Ishikawa (cell line): ENCODE results near the gene EFHD2.

ENCODE experiments used
- CEBPB ChIP-seq: IDR thresholded peaks from 2 replicates; pipeline ENCODE4 v1.6.1; 2012
- CREB1 ChIP-seq: IDR thresholded peaks from 2 replicates; pipeline ENCODE4 v1.6.1; 2012; ENCODE audit warnings: low read depth
- EGR1 ChIP-seq: IDR thresholded peaks from 2 replicates; pipeline ENCODE4 v1.6.1; 2012
- EP300 ChIP-seq: IDR thresholded peaks from 2 replicates; pipeline ENCODE4 v1.6.1; 2012; ENCODE audit warnings: borderline replicate concordance
- FOXM1 ChIP-seq: IDR thresholded peaks from 2 replicates; pipeline ENCODE4 v1.6.1; 2012; ENCODE audit warnings: low read depth, borderline replicate concordance
- NFIC ChIP-seq: IDR thresholded peaks from 2 replicates; pipeline ENCODE4 v1.6.1; 2012
- RAD21 ChIP-seq: IDR thresholded peaks from 2 replicates; pipeline ENCODE4 v1.6.1; 2012; ENCODE audit warnings: low read depth
- TAF1 ChIP-seq: IDR thresholded peaks from 2 replicates; pipeline ENCODE4 v1.6.1; 2012; ENCODE audit warnings: low read depth, mild to moderate bottlenecking
- TCF12 ChIP-seq: IDR thresholded peaks from 2 replicates; pipeline ENCODE4 v1.6.1; 2012; ENCODE audit warnings: low read depth
- TEAD4 ChIP-seq: IDR thresholded peaks from 2 replicates; pipeline ENCODE4 v1.6.1; 2012
- YY1 ChIP-seq: IDR thresholded peaks from 2 replicates; pipeline ENCODE4 v1.6.1; 2012; ENCODE audit warnings: low read depth
- ZBTB7A ChIP-seq: IDR thresholded peaks from 2 replicates; pipeline ENCODE4 v1.6.1; 2012; ENCODE audit warnings: low read depth
- TF ChIP-seq, protein P1 (sequence below): IDR thresholded peaks from 2 replicates; pipeline ENCODE4 v1.6.1; 2012; ENCODE audit warnings: low read depth, mild to moderate bottlenecking
- TF ChIP-seq, protein P2 (sequence below): IDR thresholded peaks from 2 replicates; pipeline ENCODE4 v1.6.1; 2012
- TF ChIP-seq, protein P3 (sequence below): IDR thresholded peaks from 2 replicates; pipeline ENCODE4 v1.6.1; 2012

The EFHD2 gene

DNA sequence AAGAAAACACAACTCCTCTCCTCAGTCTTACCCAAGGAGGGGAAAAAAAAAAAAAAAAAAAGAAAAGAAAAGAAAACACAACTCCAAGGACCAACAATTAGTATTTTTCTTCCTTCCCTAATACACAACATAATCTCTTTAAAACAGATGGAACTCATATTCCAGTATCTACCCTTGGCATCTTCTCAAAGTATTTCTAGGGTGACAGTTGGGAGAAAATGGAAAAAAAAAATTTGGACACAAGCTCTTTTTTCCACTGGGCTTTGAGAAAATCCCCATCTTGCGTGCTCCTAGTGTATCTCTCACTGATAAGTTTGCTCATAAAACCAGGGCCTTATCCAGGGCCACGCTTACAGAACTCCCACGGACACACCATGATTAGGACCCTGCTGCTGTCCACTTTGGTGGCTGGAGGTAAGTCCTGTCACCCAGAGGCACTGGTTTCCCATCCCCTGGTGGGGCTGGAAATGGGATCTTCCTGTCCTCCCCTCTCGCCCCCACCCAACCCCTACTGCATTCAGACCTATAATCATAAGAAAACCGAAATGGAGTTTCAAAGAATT is 66.1 kb downstream of the EFHD2 start, which contains the start of gene CELA2B:
Gene CELA2B, plus strand, starts transcription at position 353 of the 563 bp plus-strand sequence. Its CDS starts 22 bp downstream, at position 375.
- TF ChIP-seq CEBPB (no peak), TAF1 (no peak), CREB1 (no peak), RAD21 (no peak), FOXM1 (no peak), TCF12 (no peak), YY1 (no peak), TEAD4 (no peak), ZBTB7A (no peak), NFIC (no peak), EGR1 (no peak), EP300 (no peak)
- TF ChIP-seq, protein P1, sequence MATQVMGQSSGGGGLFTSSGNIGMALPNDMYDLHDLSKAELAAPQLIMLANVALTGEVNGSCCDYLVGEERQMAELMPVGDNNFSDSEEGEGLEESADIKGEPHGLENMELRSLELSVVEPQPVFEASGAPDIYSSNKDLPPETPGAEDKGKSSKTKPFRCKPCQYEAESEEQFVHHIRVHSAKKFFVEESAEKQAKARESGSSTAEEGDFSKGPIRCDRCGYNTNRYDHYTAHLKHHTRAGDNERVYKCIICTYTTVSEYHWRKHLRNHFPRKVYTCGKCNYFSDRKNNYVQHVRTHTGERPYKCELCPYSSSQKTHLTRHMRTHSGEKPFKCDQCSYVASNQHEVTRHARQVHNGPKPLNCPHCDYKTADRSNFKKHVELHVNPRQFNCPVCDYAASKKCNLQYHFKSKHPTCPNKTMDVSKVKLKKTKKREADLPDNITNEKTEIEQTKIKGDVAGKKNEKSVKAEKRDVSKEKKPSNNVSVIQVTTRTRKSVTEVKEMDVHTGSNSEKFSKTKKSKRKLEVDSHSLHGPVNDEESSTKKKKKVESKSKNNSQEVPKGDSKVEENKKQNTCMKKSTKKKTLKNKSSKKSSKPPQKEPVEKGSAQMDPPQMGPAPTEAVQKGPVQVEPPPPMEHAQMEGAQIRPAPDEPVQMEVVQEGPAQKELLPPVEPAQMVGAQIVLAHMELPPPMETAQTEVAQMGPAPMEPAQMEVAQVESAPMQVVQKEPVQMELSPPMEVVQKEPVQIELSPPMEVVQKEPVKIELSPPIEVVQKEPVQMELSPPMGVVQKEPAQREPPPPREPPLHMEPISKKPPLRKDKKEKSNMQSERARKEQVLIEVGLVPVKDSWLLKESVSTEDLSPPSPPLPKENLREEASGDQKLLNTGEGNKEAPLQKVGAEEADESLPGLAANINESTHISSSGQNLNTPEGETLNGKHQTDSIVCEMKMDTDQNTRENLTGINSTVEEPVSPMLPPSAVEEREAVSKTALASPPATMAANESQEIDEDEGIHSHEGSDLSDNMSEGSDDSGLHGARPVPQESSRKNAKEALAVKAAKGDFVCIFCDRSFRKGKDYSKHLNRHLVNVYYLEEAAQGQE, result no peak
- TF ChIP-seq, protein P2, sequence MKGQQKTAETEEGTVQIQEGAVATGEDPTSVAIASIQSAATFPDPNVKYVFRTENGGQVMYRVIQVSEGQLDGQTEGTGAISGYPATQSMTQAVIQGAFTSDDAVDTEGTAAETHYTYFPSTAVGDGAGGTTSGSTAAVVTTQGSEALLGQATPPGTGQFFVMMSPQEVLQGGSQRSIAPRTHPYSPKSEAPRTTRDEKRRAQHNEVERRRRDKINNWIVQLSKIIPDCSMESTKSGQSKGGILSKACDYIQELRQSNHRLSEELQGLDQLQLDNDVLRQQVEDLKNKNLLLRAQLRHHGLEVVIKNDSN, result no peak
- TF ChIP-seq, protein P3, sequence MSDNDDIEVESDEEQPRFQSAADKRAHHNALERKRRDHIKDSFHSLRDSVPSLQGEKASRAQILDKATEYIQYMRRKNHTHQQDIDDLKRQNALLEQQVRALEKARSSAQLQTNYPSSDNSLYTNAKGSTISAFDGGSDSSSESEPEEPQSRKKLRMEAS, result no peak

DNA sequence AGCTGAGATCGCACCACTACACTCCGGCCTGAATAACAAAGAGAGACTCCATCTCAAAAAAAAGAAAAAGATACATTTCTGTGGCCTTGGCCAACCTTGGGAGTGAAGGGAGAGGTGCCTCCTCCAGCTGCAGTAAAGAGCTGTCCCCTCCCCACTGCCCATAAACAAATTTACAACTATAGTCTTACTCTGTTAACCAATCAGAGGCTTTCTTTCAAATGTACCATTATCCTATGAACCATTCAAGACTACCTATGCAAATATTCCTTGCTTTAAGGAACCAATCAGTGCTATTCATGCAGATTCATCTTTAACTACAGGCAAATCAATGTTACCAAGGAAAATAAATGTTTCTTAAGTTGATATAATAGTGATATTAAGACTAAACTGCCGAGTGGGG is 67.2 kb downstream of the EFHD2 start:
- no peak for TF ChIP-seq EGR1
- TF ChIP-seq TCF12, result no peak
- TF ChIP-seq, protein P1, result no peak
- no peak for TF ChIP-seq CREB1
- no peak for TF ChIP-seq CEBPB
- no peak for TF ChIP-seq RAD21
- no peak for TF ChIP-seq NFIC
- TF ChIP-seq, protein P2, result no peak
- TF ChIP-seq EP300, result no peak
- no peak for TF ChIP-seq TEAD4

DNA sequence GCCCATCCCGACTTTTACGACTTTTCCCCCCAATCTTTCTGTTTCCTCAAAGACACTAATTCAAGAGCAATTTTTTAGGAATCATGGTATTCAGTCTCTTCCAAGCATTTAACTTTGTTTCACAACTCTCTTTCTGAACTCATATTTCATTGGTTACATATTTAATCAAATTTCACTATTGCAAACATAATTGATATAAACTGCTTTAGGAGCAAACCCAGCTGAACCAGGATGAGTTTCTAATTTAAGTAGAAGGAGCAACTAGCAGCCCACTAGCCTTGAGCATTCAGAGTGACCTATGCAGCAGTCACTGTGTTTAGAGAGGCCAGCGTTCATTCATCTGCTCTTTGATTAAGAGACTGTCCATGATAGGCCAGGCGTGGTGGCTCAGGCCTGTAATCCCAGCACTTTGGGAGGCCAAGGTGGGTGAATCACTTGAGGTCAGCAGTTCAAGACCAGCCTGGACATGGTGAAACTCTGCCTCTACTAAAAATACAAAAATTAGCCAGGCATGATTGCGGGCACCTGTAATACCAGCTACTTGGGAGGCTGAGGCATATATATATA is 68.0 kb downstream of the EFHD2 start:
- no peak for TF ChIP-seq NFIC
- TF ChIP-seq TAF1, result no peak
- no peak for TF ChIP-seq RAD21
- no peak for TF ChIP-seq YY1
- no peak for TF ChIP-seq CREB1
- no peak for TF ChIP-seq EGR1
- TF ChIP-seq EP300, result no peak
- no peak for TF ChIP-seq FOXM1
- no peak for TF ChIP-seq TCF12
- TF ChIP-seq ZBTB7A, result no peak
- TF ChIP-seq, protein P2, result no peak
- TF ChIP-seq, protein P1, result no peak
- TF ChIP-seq TEAD4, result no peak
- TF ChIP-seq CEBPB, result no peak
- TF ChIP-seq, protein P3, result no peak
